ENCODE data around the gene WDR41.

- TF ChIP-seq POLR2A (IDR thresholded peaks at IDR 0.05) (no peak), POLR2AphosphoS5 (IDR thresholded peaks at IDR 0.05) (no peak)
Observed at GRCh38 chr5:77494935-77495334, 2.8 kb upstream of the WDR41 start.
